ENCODE data around the gene LIPH.

Gene LIPH

GRCh38 chr3:185504636-185505035 is 47.8 kb downstream of the LIPH start:
- no peak overlapping the region for H2AFZ ChIP-seq (ENCODE audit: low read length)
- no peak for TF ChIP-seq EZH2phosphoT487 (IDR thresholded peaks at IDR 0.05; ENCODE audit: borderline replicate concordance)
- no peak for TF ChIP-seq CTCF (conservative IDR thresholded peaks at IDR 0.05; ENCODE audit: low read length)
- H3F3A ChIP-seq (ENCODE audit: low read depth) = no peaks in the 10 kb centered on the region
- H3K9me3 ChIP-seq (ENCODE audit: insufficient read depth, low read depth, low read length) = no peaks in the 10 kb centered on the region
- H4K20me1 ChIP-seq (ENCODE audit: insufficient read depth, low read length, poor library complexity, severe bottlenecking) = no peaks in the 10 kb centered on the region
- H3K4me1 ChIP-seq (ENCODE audit: insufficient read depth, low read length, poor library complexity, severe bottlenecking) = no peaks in the 10 kb centered on the region
- 0 out of 2 replicates have a peak, but pooled peaks cover 5% of the 10 kb centered on the region for H3K9me2 ChIP-seq (replicated peaks; ENCODE audit: low read depth, low read length)
- H3K27me3 ChIP-seq (ENCODE audit: insufficient read depth, low read length, poor library complexity, severe bottlenecking) = no peaks in the 10 kb centered on the region
- H3K9ac ChIP-seq (ENCODE audit: low read depth, low read length, poor library complexity, severe bottlenecking) = no peak overlapping the region
- H3K4me3 ChIP-seq (ENCODE audit: low read length, poor library complexity, severe bottlenecking) = no peak overlapping the region
- H3K79me2 ChIP-seq (ENCODE audit: insufficient read depth, low read length) = no peaks in the 10 kb centered on the region
- H3K4me2 ChIP-seq (ENCODE audit: low read depth, low read length, poor library complexity, severe bottlenecking) = no peak overlapping the region
- H3K36me3 ChIP-seq (ENCODE audit: insufficient read depth, low read length) = no peaks in the 10 kb centered on the region

- H3K9me2 ChIP-seq (replicated peaks; ENCODE audit: low read depth, low read length) = 0 out of 2 replicates have a peak, but pooled peaks cover 5% of the 10 kb centered on the region
- H3K4me1 ChIP-seq (ENCODE audit: insufficient read depth, low read length, poor library complexity, severe bottlenecking) = no peaks in the 10 kb centered on the region
- H2AFZ ChIP-seq (ENCODE audit: low read length) = no peak overlapping the region
- H3K36me3 ChIP-seq (ENCODE audit: insufficient read depth, low read length) = no peaks in the 10 kb centered on the region
- H3K9me3 ChIP-seq (ENCODE audit: insufficient read depth, low read depth, low read length) = no peaks in the 10 kb centered on the region
- H3K79me2 ChIP-seq (ENCODE audit: insufficient read depth, low read length) = no peaks in the 10 kb centered on the region
- H3F3A ChIP-seq (ENCODE audit: low read depth) = no peaks in the 10 kb centered on the region
- no peak overlapping the region for H3K4me2 ChIP-seq (ENCODE audit: low read depth, low read length, poor library complexity, severe bottlenecking)
- no peaks in the 10 kb centered on the region for H4K20me1 ChIP-seq (ENCODE audit: insufficient read depth, low read length, poor library complexity, severe bottlenecking)
- no peaks in the 10 kb centered on the region for H3K27me3 ChIP-seq (ENCODE audit: insufficient read depth, low read length, poor library complexity, severe bottlenecking)
- TF ChIP-seq CTCF (conservative IDR thresholded peaks at IDR 0.05; ENCODE audit: low read length) = no peak
- no peak for TF ChIP-seq EZH2phosphoT487 (IDR thresholded peaks at IDR 0.05; ENCODE audit: borderline replicate concordance)
- H3K9ac ChIP-seq (ENCODE audit: low read depth, low read length, poor library complexity, severe bottlenecking) = no peak overlapping the region
- no peak overlapping the region for H3K4me3 ChIP-seq (ENCODE audit: low read length, poor library complexity, severe bottlenecking)
These were observed 48.9 kb downstream of the LIPH start for GRCh38 chr3:185503521-185503920.

GRCh38 chr3:185502987-185503386 is 49.4 kb downstream of the LIPH start:
- no peaks in the 10 kb centered on the region for H3F3A ChIP-seq (ENCODE audit: low read depth)
- H3K4me3 ChIP-seq (ENCODE audit: low read length, poor library complexity, severe bottlenecking) = no peak overlapping the region
- no peaks in the 10 kb centered on the region for H3K36me3 ChIP-seq (ENCODE audit: insufficient read depth, low read length)
- H2AFZ ChIP-seq (ENCODE audit: low read length) = no peak overlapping the region
- no peak for TF ChIP-seq EZH2phosphoT487 (IDR thresholded peaks at IDR 0.05; ENCODE audit: borderline replicate concordance)
- no peak for TF ChIP-seq CTCF (conservative IDR thresholded peaks at IDR 0.05; ENCODE audit: low read length)
- H3K4me2 ChIP-seq (ENCODE audit: low read depth, low read length, poor library complexity, severe bottlenecking) = no peak overlapping the region
- H3K9ac ChIP-seq (ENCODE audit: low read depth, low read length, poor library complexity, severe bottlenecking) = no peak overlapping the region
- 0 out of 2 replicates have a peak, but pooled peaks cover 5% of the 10 kb centered on the region for H3K9me2 ChIP-seq (replicated peaks; ENCODE audit: low read depth, low read length)
- no peaks in the 10 kb centered on the region for H3K9me3 ChIP-seq (ENCODE audit: insufficient read depth, low read depth, low read length)
- peaks cover under 1% of the 10 kb centered on the region for H4K20me1 ChIP-seq (ENCODE audit: insufficient read depth, low read length, poor library complexity, severe bottlenecking)
- peaks cover 5% of the 10 kb centered on the region for H3K79me2 ChIP-seq (ENCODE audit: insufficient read depth, low read length)
- no peaks in the 10 kb centered on the region for H3K27me3 ChIP-seq (ENCODE audit: insufficient read depth, low read length, poor library complexity, severe bottlenecking)
- H3K4me1 ChIP-seq (ENCODE audit: insufficient read depth, low read length, poor library complexity, severe bottlenecking) = no peaks in the 10 kb centered on the region
